22Rv1 (cell line): Measurements from ENCODE around the gene LIPF.
A peak's percentile ranks its signal among the peaks of the same experiment; 100 is the strongest.

ENCODE experiments used
- H3K27ac ChIP-seq: fragments of 450-650 bp; 2 replicates; pipeline ENCODE4 v1.5.1; 2017
- CTCF ChIP-seq: fragments of 450-650 bp; IDR thresholded peaks from 2 replicates; pipeline ENCODE4 v1.5.1; 2017; ENCODE audit warnings: mild to moderate bottlenecking
- ZFX ChIP-seq: fragments of 450-650 bp; IDR thresholded peaks from 2 replicates; pipeline ENCODE4 v1.6.1; 2017; ENCODE audit warnings: antibody characterized with exemption, borderline replicate concordance

Gene LIPF

GRCh38 chr10:88676283-88677060 lies 12.2 kb downstream of the LIPF start:
- TF ChIP-seq CTCF, result no peak
- no peak for TF ChIP-seq ZFX
- H3K27ac ChIP-seq, result no peak overlapping the region

- TF ChIP-seq CTCF (no peak), ZFX (no peak)
- H3K27ac ChIP-seq, result no peak overlapping the region
These were observed 16.7 kb downstream of the LIPF start for GRCh38 chr10:88680958-88681357.

GRCh38 chr10:88682491-88682890 lies 18.2 kb downstream of the LIPF start:
- no peak overlapping the region for H3K27ac ChIP-seq

DNA sequence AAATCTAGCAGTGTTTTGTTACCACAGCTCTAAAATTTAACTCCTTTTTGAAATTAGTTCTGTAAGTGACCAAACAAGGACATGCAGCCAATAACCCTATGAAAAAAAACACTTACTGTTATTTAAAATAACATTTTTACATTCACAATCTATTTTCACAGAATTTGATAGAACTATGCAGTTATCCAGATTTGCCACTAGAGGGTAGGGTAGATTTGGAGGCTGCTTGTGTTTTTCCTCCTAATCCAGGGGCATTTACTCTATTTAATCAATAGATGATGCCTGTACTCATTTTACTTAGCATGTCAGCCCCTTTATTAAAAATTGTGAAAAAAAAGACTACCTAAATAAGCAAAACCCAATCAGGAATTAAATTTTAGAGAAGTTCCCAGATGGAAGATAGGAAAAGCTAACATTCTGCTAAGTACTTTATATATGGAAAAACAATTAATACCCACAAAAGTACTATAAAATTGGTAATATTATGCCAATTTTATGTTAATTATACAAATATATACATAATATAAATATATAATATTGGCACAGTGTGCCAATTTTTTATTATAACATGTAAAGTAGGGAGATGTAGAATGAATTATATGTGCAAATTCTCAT lies 23.7 kb downstream of the LIPF start:
- H3K27ac ChIP-seq, result no peak overlapping the region
- TF ChIP-seq ZFX, result no peak
- peak; percentile 86 for TF ChIP-seq CTCF

More at GRCh38 chr10:88682491-88682890, 18.2 kb downstream of the LIPF start:
- no peak for TF ChIP-seq CTCF
- no peak for TF ChIP-seq ZFX

- TF ChIP-seq CTCF, result no peak
- no peak for TF ChIP-seq ZFX
These were observed 25.1 kb downstream of the LIPF start for GRCh38 chr10:88689366-88689765.

GRCh38 chr10:88693392-88694020 lies 29.3 kb downstream of the LIPF start:
- no peak overlapping the region for H3K27ac ChIP-seq
- TF ChIP-seq CTCF, result no peak; the same call in 1 of the 2 replicates
- TF ChIP-seq ZFX, result no peak

More at GRCh38 chr10:88689366-88689765, 25.1 kb downstream of the LIPF start:
- no peak overlapping the region for H3K27ac ChIP-seq
